Erythroblast (primary cell): ENCODE measurements around the gene MYO18B.

ENCODE experiments used
- GATA1 ChIP-seq: IDR thresholded peaks from 2 replicates; pipeline ENCODE4 v1.6.1; 2011; ENCODE audit warnings: low read depth, mild to moderate bottlenecking, control low read depth, low read length, moderate library complexity
- POLR2A ChIP-seq: IDR thresholded peaks from 2 replicates; pipeline ENCODE4 v1.6.1; 2011; ENCODE audit warnings: mild to moderate bottlenecking, low read length

- TF ChIP-seq POLR2A (no peak), GATA1 (no peak)
These were observed 33.5 kb downstream of the MYO18B start for GRCh38 chr22:25775531-25775930.
